Pancreas (tissue), 10 donors: Measurements from ENCODE around the gene SEMA5A. TPM values are rescaled to one million over a fixed set of nuclear protein-coding genes. Genes with fewer than 3 reads are reported as not detected.

ENCODE experiments used
- ATAC-seq, 4 donors: fragments of 200-7000 bp; cut with Tn5 transposase; one replicate each; pipeline versions ENCODE4 v1.8.0 to v1.9.1; 2020; ENCODE audit warnings: mild to moderate bottlenecking in 4 of 4, moderate library complexity in 4 of 4
- DNase-seq, 6 donors: peaks; one replicate each; pipeline ENCODE4 v3.0.0-alpha.2; 2020
- FAIRE-seq: peaks from 2 replicates; lab custom pipeline; 2012; peaks lifted over from hg19 to GRCh38; lab: Jason Lieb, UNC
- H3K27ac ChIP-seq, 4 donors: fragments of 200-600 bp; sonication (generic); 1 replicate in 3 of 4; 2 replicates in 1 of 4; pipeline versions ENCODE4 v1.5.0 to v1.8.0; 2020
- H3K27me3 ChIP-seq, 4 donors: fragments of 200-600 bp; one replicate each; pipeline ENCODE4 v1.8.0; 2021
- H3K36me3 ChIP-seq, 3 donors: fragments of 200-600 bp; sonication (generic) in 1 of 3; one replicate each; pipeline versions ENCODE4 v1.5.0 to v1.8.0; 2020 to 2021
- H3K4me1 ChIP-seq, 3 donors: fragments of 200-600 bp; one replicate each; pipeline ENCODE4 v1.8.0; 2021
- H3K4me3 ChIP-seq, 4 donors: fragments of 200-600 bp; sonication (generic) in 2 of 4; one replicate each; pipeline versions ENCODE4 v1.5.0 to v1.8.0; 2020 to 2021
- H3K9me3 ChIP-seq, 4 donors: fragments of 200-600 bp; one replicate each; pipeline ENCODE4 v1.8.0; 2021
- CTCF ChIP-seq, 4 donors: fragments of 200-600 bp; sonication (generic) in 3 of 4; IDR thresholded peaks; one replicate each; pipeline versions ENCODE4 v1.5.0 to v1.8.0; 2021; ENCODE audit warnings: antibody characterized with exemption in 4 of 4
- WGBS, 2 donors: extraction: QIAGEN DNeasy Blood & Tissue Kit; methylation state at CpG; one replicate each; pipeline ENCODE4 v1.1.7; 2013; 5-methylcytosine and 5-hydroxymethylcytosine counted together
- intact Hi-C, 3 donors: fragments of 100-400 bp; cut with DNase I; formaldehyde crosslinking; loops; one replicate each; pipeline versions ENCODE4 v1.11.1 to v1.14.2; 2022
- polyA plus RNA-seq, 2 donors: library from polyadenylated mRNA; stranded (reverse); fragments of 200-250 nt; gene quantifications; one replicate each; pipeline ENCODE4 v1.2.3, GENCODE V29; 2013
- total RNA-seq, 6 donors: library from RNA; stranded (reverse); fragmentation: NEBNext Ultra II Directional in 4 of 6; extraction: Animal tissue kit (Norgen Biotek cat#: 25700) in 4 of 6; gene quantifications; one replicate each; pipeline versions ENCODE4 v1.2.1 to v1.2.4, GENCODE V29; 2021 to 2023
- donor health status: healthy with polysubstance abuse.
- donor health status: DM: no; HTN: no; CAD: no; lungs with moderate emphysema.
- donor health status: DM: no; HTN: no; CAD: no.
- donor health status: control.
- donor health status: control.
- donor health status: Bipolar disorder and iron deficiency.
- donor health status: DM: yes; HTN: yes; CAD: no.
- donor health status: DM: no; HTN: no; CAD: no.
- donor health status: DM: no; HTN: no; CAD: no.
- donor health status: DM: yes; HTN: yes; CAD: no.

The SEMA5A gene
- total and polyA plus RNA-seq, 8 donors: 0.91 to 14.0 (median 6.4) TPM

- H3K27me3 ChIP-seq: no peaks in the 10 kb centered on the region
- H3K4me1 ChIP-seq: no peaks in the 10 kb centered on the region
- intact Hi-C loops: no loop called here
- no peak for TF ChIP-seq CTCF (IDR thresholded peaks at IDR 0.05)
- peak in 1 of 4 donors; percentile 59 for ATAC-seq
- no peak for DNase-seq
- FAIRE-seq: no peak
- H3K36me3 ChIP-seq: no peaks in the 10 kb centered on the region
- H3K9me3 ChIP-seq: no peaks in the 10 kb centered on the region
- no peak overlapping the region for H3K4me3 ChIP-seq
- H3K27ac ChIP-seq: no peak overlapping the region
Observed at GRCh38 chr5:9587135-9587534, 41.3 kb upstream of the SEMA5A start.

- no peak for TF ChIP-seq CTCF (IDR thresholded peaks at IDR 0.05)
- H3K9me3 ChIP-seq: no peaks in the 10 kb centered on the region
- no peaks in the 10 kb centered on the region for H3K27me3 ChIP-seq
- ATAC-seq (no peak), FAIRE-seq (no peak), DNase-seq (no peak)
- H3K27ac ChIP-seq: no peak overlapping the region
- WGBS, 2 donors: 54% methylated on average over 2 of the region's 2 CpGs
- no peaks in the 10 kb centered on the region for H3K36me3 ChIP-seq
- intact Hi-C loops: no loop called here
- no peak overlapping the region for H3K4me3 ChIP-seq
- no peaks in the 10 kb centered on the region for H3K4me1 ChIP-seq
Observed at GRCh38 chr5:9582406-9582805, 36.5 kb upstream of the SEMA5A start.

- no peak for FAIRE-seq
- no peaks in the 10 kb centered on the region for H3K36me3 ChIP-seq
- TF ChIP-seq CTCF (IDR thresholded peaks at IDR 0.05): no peak
- intact Hi-C loops: no loop called here
- H3K4me3 ChIP-seq: no peak overlapping the region
- ATAC-seq: no peak
- no peak for DNase-seq
- H3K27ac ChIP-seq: no peak overlapping the region
- no peaks in the 10 kb centered on the region for H3K4me1 ChIP-seq
- WGBS, 2 donors: 87 to 91% methylated on average over 6 of the region's 6 CpGs
- no peaks in the 10 kb centered on the region for H3K9me3 ChIP-seq
- no peaks in the 10 kb centered on the region for H3K27me3 ChIP-seq
Observed at GRCh38 chr5:9573796-9574195, 27.9 kb upstream of the SEMA5A start.

GRCh38 chr5:9572246-9572645, 26.4 kb upstream of the SEMA5A start:
- no peaks in the 10 kb centered on the region for H3K4me1 ChIP-seq
- WGBS, 2 donors: 91 to 92% methylated on average over 8 of the region's 8 CpGs
- no peak overlapping the region for H3K4me3 ChIP-seq
- no peak for ATAC-seq
- no peak for TF ChIP-seq CTCF (IDR thresholded peaks at IDR 0.05)
- H3K27ac ChIP-seq: no peak overlapping the region
- intact Hi-C loops: no loop called here
- DNase-seq: no peak
- H3K27me3 ChIP-seq: no peaks in the 10 kb centered on the region
- FAIRE-seq: no peak
- H3K9me3 ChIP-seq: no peaks in the 10 kb centered on the region
- H3K36me3 ChIP-seq: no peaks in the 10 kb centered on the region

GRCh38 chr5:9570876-9571275, 25.0 kb upstream of the SEMA5A start:
- no peaks in the 10 kb centered on the region for H3K27me3 ChIP-seq
- no peak overlapping the region for H3K4me3 ChIP-seq
- no peak for ATAC-seq
- DNase-seq: no peak
- H3K27ac ChIP-seq: no peak overlapping the region
- FAIRE-seq: no peak
- H3K36me3 ChIP-seq: no peaks in the 10 kb centered on the region
- no peak for TF ChIP-seq CTCF (IDR thresholded peaks at IDR 0.05)
- intact Hi-C loops: no loop called here
- no peaks in the 10 kb centered on the region for H3K4me1 ChIP-seq
- H3K9me3 ChIP-seq: no peaks in the 10 kb centered on the region
- 79 to 86% methylated on average over 6 of the region's 6 CpGs for WGBS, 2 donors
